ENCODE measurements around the gene GPD2. TPM values are rescaled to one million over a fixed set of nuclear protein-coding genes. Genes with fewer than 3 reads are reported as not detected.

The GPD2 gene
- total and polyA plus RNA-seq, 7 donors, result 6.3 to 86.6 (median 24.0) TPM

DNA sequence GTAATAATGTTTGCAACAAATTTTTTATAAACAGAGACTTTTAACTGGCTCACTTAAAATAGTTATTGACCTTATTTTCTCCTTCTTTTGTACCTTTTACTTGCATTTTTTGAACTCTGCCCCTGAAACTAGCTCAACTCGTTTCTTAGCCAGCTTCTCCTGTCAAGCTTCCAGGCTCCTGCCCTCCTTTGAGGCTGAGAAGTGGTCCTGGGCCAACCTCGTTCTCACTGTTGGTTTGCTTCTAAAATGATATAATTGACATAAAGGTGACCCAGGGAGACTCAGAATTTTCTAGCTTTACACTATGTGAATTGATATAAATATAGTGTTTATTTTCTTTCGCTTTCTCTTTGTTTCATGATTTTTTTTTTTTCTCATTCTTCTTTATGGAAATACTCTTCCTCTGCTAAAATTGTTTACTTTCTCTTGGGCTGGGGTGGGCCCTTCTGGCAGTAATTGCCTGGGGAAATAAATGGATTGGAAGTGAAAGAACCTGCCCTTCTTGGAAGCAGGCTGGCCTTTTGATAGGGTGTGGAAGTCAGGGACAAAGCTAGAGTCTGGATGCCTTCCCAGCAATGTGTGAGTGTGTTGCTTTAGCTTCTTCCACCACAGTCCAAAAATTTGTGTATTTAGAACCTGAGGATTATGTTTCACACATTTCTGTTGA is 30.7 kb downstream of the GPD2 start:
- peaks cover 54% of the 10 kb centered on the region for H3K4me1 ChIP-seq
- ATAC-seq (peak in 2 of 4 donors; percentile 67 to 69), DNase-seq (no peak)
- H3K36me3 ChIP-seq (ENCODE audit: insufficient read depth in 1 of 2, low read depth in 1 of 2), result no peaks in the 10 kb centered on the region
- H3K9me3 ChIP-seq, result no peaks in the 10 kb centered on the region
- TF ChIP-seq, protein P1, sequence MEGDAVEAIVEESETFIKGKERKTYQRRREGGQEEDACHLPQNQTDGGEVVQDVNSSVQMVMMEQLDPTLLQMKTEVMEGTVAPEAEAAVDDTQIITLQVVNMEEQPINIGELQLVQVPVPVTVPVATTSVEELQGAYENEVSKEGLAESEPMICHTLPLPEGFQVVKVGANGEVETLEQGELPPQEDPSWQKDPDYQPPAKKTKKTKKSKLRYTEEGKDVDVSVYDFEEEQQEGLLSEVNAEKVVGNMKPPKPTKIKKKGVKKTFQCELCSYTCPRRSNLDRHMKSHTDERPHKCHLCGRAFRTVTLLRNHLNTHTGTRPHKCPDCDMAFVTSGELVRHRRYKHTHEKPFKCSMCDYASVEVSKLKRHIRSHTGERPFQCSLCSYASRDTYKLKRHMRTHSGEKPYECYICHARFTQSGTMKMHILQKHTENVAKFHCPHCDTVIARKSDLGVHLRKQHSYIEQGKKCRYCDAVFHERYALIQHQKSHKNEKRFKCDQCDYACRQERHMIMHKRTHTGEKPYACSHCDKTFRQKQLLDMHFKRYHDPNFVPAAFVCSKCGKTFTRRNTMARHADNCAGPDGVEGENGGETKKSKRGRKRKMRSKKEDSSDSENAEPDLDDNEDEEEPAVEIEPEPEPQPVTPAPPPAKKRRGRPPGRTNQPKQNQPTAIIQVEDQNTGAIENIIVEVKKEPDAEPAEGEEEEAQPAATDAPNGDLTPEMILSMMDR (IDR thresholded peaks at IDR 0.05), result no peak
- 30 to 39% (median 39%) methylated on average over 3 of the region's 3 CpGs for WGBS, 3 donors
- no peaks in the 10 kb centered on the region for H3K27me3 ChIP-seq (ENCODE audit: insufficient read depth in 3 of 3, low read length in 2 of 3)
- intact Hi-C loops (cut with DNase I), result no loop called here
- H3K4me3 ChIP-seq, result peak overlapping the region; percentile 33
- H3K27ac ChIP-seq, result peak overlapping the region; percentile 48

DNA sequence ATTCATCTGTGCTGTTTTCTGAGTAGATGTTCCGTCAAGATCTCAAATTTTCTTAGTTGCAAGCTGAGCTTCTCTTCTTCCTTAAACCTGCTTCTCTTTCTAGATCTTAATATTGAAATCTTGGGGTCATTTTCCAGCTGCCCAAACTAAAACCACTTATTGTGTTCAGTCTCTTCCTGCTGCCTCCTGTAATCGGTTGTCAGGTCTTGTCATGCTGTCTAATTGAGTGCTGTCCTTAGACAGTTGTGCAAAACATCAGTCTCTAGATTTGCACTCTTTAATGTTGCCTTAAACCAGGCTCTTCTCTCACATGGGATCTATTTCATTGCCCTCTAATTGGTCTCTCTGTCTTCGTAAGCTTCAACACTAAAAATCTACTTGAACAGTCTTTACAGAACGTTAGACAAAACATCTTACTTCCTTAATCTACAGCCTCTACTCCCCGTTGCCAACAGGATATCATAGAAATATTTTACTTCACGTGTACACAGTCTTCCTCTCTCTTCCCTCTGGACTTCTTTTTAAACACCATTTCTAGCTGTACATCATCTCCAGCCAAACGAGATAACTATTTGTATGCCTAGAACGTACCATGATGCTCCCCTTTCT is 34.9 kb downstream of the GPD2 start:
- TF ChIP-seq, protein P1 (IDR thresholded peaks at IDR 0.05), result no peak
- Histone ChIP-seq H3K36me3 (ENCODE audit: insufficient read depth in 1 of 2, low read depth in 1 of 2) (peaks cover 0 to 1% of the 10 kb centered on the region in 2 donors), H3K4me3 (no peak overlapping the region), H3K27me3 (ENCODE audit: insufficient read depth in 3 of 3, low read length in 2 of 3) (no peaks in the 10 kb centered on the region), H3K27ac (peak overlapping the region; percentile 18), H3K4me1 (peaks cover 48% of the 10 kb centered on the region), H3K9me3 (no peaks in the 10 kb centered on the region)
- 33 to 57% (median 37%) methylated on average over 8 of the region's 8 CpGs for WGBS, 3 donors
- intact Hi-C loops (cut with DNase I), result no loop called here
- ATAC-seq (peak in 1 of 4 donors; percentile 45), DNase-seq (no peak)

DNA sequence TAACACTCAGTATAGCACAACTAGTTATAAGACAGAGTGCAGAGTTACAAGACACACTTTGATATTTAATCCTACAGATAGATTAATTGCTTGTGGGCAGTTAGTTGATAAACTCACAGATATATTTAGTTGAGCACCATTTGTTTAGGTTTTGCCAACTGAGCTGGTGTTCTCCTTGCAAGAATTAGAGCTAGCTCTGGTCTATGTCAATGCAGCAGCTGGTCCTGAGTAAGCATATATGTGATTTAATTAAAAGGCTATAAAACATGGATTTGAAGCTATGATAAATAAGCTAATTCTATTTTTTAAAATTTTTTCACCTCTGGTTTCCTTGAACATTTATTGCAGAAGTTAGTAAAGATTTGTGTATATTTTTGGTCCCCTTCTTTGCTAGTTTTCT is 35.6 kb downstream of the GPD2 start:
- ATAC-seq, result peak in 1 of 4 donors; percentile 30
- Histone ChIP-seq H3K27me3 (ENCODE audit: insufficient read depth in 3 of 3, low read length in 2 of 3) (no peaks in the 10 kb centered on the region), H3K4me1 (peaks cover 46% of the 10 kb centered on the region), H3K9me3 (no peaks in the 10 kb centered on the region), H3K36me3 (ENCODE audit: insufficient read depth in 1 of 2, low read depth in 1 of 2) (peaks cover 2 to 4% of the 10 kb centered on the region in 2 donors), H3K27ac (peak overlapping the region; percentile 18), H3K4me3 (no peak overlapping the region)
- TF ChIP-seq, protein P1 (IDR thresholded peaks at IDR 0.05), result no peak
- intact Hi-C loops (cut with DNase I), result no loop called here
- no peak for DNase-seq

DNA sequence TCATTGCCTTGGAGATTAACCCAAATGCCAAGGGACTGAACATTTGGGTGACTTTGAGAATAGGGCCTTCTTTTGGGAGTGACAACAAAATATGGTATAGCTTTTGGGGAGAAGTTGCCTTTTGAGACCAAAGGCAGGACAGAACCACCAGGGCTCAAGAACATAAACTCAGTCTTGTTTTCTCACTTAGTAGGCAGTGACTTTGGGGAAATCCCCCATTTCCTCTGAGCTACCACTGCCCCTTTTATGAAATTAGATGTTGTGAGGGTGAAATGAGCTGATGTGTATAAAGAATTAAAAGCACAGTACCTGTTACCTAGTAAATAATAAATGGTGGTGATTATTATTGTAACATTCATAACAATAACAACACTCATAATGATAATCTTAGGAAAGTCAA is 36.5 kb downstream of the GPD2 start:
- TF ChIP-seq, protein P1 (IDR thresholded peaks at IDR 0.05), result no peak
- Histone ChIP-seq H3K27me3 (ENCODE audit: insufficient read depth in 3 of 3, low read length in 2 of 3) (no peaks in the 10 kb centered on the region), H3K4me3 (no peak overlapping the region), H3K9me3 (no peaks in the 10 kb centered on the region), H3K36me3 (ENCODE audit: insufficient read depth in 1 of 2, low read depth in 1 of 2) (peaks cover 4 to 7% of the 10 kb centered on the region in 2 donors), H3K4me1 (peaks cover 42% of the 10 kb centered on the region), H3K27ac (no peak overlapping the region)
- intact Hi-C loops (cut with DNase I), result no loop called here
- no peak for ATAC-seq
- DNase-seq, result no peak
